Hepatocyte (in vitro differentiated cells): ENCODE measurements around the gene TOE1. TPM values are rescaled to one million over a fixed set of nuclear protein-coding genes. Genes with fewer than 3 reads are reported as not detected.
A peak's percentile ranks its signal among the peaks of the same experiment; 100 is the strongest.

Experiments
- DNase-seq: peaks from one replicate; pipeline ENCODE4 v3.0.0-alpha.2; 2016; ENCODE audit warnings: low spot score
- H2AFZ ChIP-seq: fragments of 200-600 bp; sonication (generic); 2 replicates; pipeline ENCODE4 v1.6.0; 2016; ENCODE audit warnings: antibody characterized with exemption, mild to moderate bottlenecking
- H3K27ac ChIP-seq: fragments of 200-600 bp; sonication (generic); 2 replicates; pipeline ENCODE4 v1.5.1; 2016; ENCODE audit warnings: mild to moderate bottlenecking
- H3K27me3 ChIP-seq: fragments of 200-600 bp; sonication (generic); 2 replicates; pipeline ENCODE4 v1.6.1; 2016
- H3K36me3 ChIP-seq: fragments of 200-600 bp; sonication (generic); replicated peaks from 2 replicates; pipeline ENCODE4 v1.5.1; 2016; ENCODE audit warnings: low read depth; ENCODE audit not compliant: insufficient read depth
- H3K4me1 ChIP-seq: fragments of 200-600 bp; sonication (generic); 2 replicates; pipeline ENCODE4 v1.5.1; 2016; ENCODE audit warnings: mild to moderate bottlenecking, moderate library complexity; ENCODE audit not compliant: insufficient read depth
- H3K4me2 ChIP-seq: fragments of 200-600 bp; sonication (generic); 2 replicates; pipeline ENCODE4 v1.6.0; 2016
- H3K4me3 ChIP-seq: fragments of 200-600 bp; sonication (generic); 2 replicates; pipeline ENCODE4 v1.5.1; 2016; ENCODE audit warnings: mild to moderate bottlenecking
- H3K79me2 ChIP-seq: fragments of 200-600 bp; sonication (generic); 2 replicates; pipeline ENCODE4 v1.6.0; 2017; ENCODE audit warnings: mild to moderate bottlenecking
- H3K9me2 ChIP-seq: fragments of 200-600 bp; sonication (generic); replicated peaks from 2 replicates; pipeline ENCODE4 v1.6.0; 2017; ENCODE audit warnings: mild to moderate bottlenecking; ENCODE audit not compliant: insufficient read depth
- H3K9me3 ChIP-seq: fragments of 200-600 bp; sonication (generic); 2 replicates; pipeline ENCODE4 v1.5.1; 2016; ENCODE audit warnings: low read depth, mild to moderate bottlenecking
- H4K20me1 ChIP-seq: fragments of 200-600 bp; sonication (generic); 2 replicates; pipeline ENCODE4 v1.6.0; 2016; ENCODE audit warnings: mild to moderate bottlenecking; ENCODE audit not compliant: insufficient read depth, poor library complexity, severe bottlenecking
- CTCF ChIP-seq: fragments of 200-600 bp; sonication (generic); IDR thresholded peaks from 2 replicates; pipeline ENCODE4 v1.5.1; 2016; ENCODE audit warnings: antibody characterized with exemption, mild to moderate bottlenecking; ENCODE audit not compliant: poor library complexity
- EZH2 ChIP-seq: fragments of 200-600 bp; sonication (generic); IDR thresholded peaks from 2 replicates; pipeline ENCODE4 v1.6.1; 2016; ENCODE audit warnings: antibody characterized with exemption, mild to moderate bottlenecking, borderline replicate concordance
- EZH2phosphoT487 ChIP-seq: fragments of 200-600 bp; sonication (generic); IDR thresholded peaks from one replicate; pipeline ENCODE4 v1.6.1; 2018; ENCODE audit warnings: antibody characterized with exemption, mild to moderate bottlenecking, low read depth, moderate library complexity; ENCODE audit not compliant: unreplicated experiment, severe bottlenecking
- WGBS: methylation state at CpG from one replicate; pipeline ENCODE4 v1.1.6; 2016; ENCODE audit warnings: low lambda C conversion rate; ENCODE audit errors: missing lambda C conversion rate; 5-methylcytosine and 5-hydroxymethylcytosine counted together
- polyA plus RNA-seq: library from polyadenylated mRNA; unstranded; fragments of >200 nt; fragmentation: Nextera tagmentation; extraction: Ambion mirVana; gene quantifications from 2 replicates; pipeline ENCODE4 v1.2.1, GENCODE V29; 2016
- total RNA-seq: library from RNA; depleted of rRNA; stranded (reverse); fragments of >200 nt; gene quantifications from 2 replicates; pipeline ENCODE4 v1.2.3, GENCODE V29; 2014

Gene TOE1
- total and polyA plus RNA-seq, 2 experiments from 2014 or later: 10.6 to 12.2 TPM

GRCh38 chr1:45354838-45355237, 14.9 kb downstream of the TOE1 start:
- Histone ChIP-seq H4K20me1 (no peaks in the 10 kb centered on the region), H3K4me3 (no peak overlapping the region), H3K79me2 (no peaks in the 10 kb centered on the region), H3K9me2 (no peaks in the 10 kb centered on the region), H3K27ac (no peak overlapping the region), H3K27me3 (no peaks in the 10 kb centered on the region), H3K36me3 (no peaks in the 10 kb centered on the region), H3K4me1 (no peaks in the 10 kb centered on the region), H2AFZ (no peak overlapping the region), H3K9me3 (no peaks in the 10 kb centered on the region), H3K4me2 (no peak overlapping the region)
- no peak for TF ChIP-seq EZH2phosphoT487
- no peak for TF ChIP-seq CTCF
- TF ChIP-seq EZH2: no peak
- 94% methylated on average over 4 of the region's 4 CpGs for WGBS
- DNase-seq: no peak

GRCh38 chr1:45355683-45356082, 15.7 kb downstream of the TOE1 start:
- no peak for DNase-seq
- H3K9me2 ChIP-seq: no peaks in the 10 kb centered on the region
- H3K4me1 ChIP-seq: peaks cover 8% of the 10 kb centered on the region
- no peaks in the 10 kb centered on the region for H3K27me3 ChIP-seq
- H3K27ac ChIP-seq: no peak overlapping the region
- TF ChIP-seq CTCF (no peak), EZH2 (no peak), EZH2phosphoT487 (no peak)
- no peak overlapping the region for H2AFZ ChIP-seq
- 84% methylated on average over 2 of the region's 2 CpGs for WGBS
- H4K20me1 ChIP-seq: no peaks in the 10 kb centered on the region
- H3K9me3 ChIP-seq: no peaks in the 10 kb centered on the region
- H3K4me3 ChIP-seq: no peak overlapping the region
- no peaks in the 10 kb centered on the region for H3K79me2 ChIP-seq
- H3K36me3 ChIP-seq: no peaks in the 10 kb centered on the region
- no peak overlapping the region for H3K4me2 ChIP-seq

GRCh38 chr1:45356186-45356585, 16.2 kb downstream of the TOE1 start:
- no peak for TF ChIP-seq CTCF
- no peak for TF ChIP-seq EZH2
- TF ChIP-seq EZH2phosphoT487: no peak
- no peak overlapping the region for H3K4me2 ChIP-seq
- H4K20me1 ChIP-seq: no peaks in the 10 kb centered on the region
- H3K79me2 ChIP-seq: no peaks in the 10 kb centered on the region
- H3K4me3 ChIP-seq: no peak overlapping the region
- no peaks in the 10 kb centered on the region for H3K36me3 ChIP-seq
- no peak overlapping the region for H3K27ac ChIP-seq
- no peaks in the 10 kb centered on the region for H3K27me3 ChIP-seq
- peaks cover 10% of the 10 kb centered on the region for H3K4me1 ChIP-seq
- H3K9me3 ChIP-seq: no peaks in the 10 kb centered on the region
- H2AFZ ChIP-seq: no peak overlapping the region
- peak; percentile 24 for DNase-seq
- H3K9me2 ChIP-seq: no peaks in the 10 kb centered on the region
- 52% methylated on average over 4 of the region's 4 CpGs for WGBS
